Sigmoid colon (tissue), 4 donors: Measurements from ENCODE around the gene ZKSCAN4.

Source experiments
- EP300 ChIP-seq, 4 donors: sonication (generic); formaldehyde crosslinking; IDR thresholded peaks; one replicate each; pipeline ENCODE4 v1.6.1; 2017; ENCODE audit warnings: antibody characterized with exemption in 4 of 4
- TF ChIP-seq, protein P1 (sequence below), 4 experiments: fragments of 450-650 bp in 3 of 4; fragments of 200-600 bp in 1 of 4; IDR thresholded peaks; one replicate each; pipeline ENCODE4 v1.5.1; 2016 to 2019; ENCODE audit warnings: antibody characterized with exemption in 4 of 4, mild to moderate bottlenecking in 3 of 4, moderate library complexity in 2 of 4

DNA sequence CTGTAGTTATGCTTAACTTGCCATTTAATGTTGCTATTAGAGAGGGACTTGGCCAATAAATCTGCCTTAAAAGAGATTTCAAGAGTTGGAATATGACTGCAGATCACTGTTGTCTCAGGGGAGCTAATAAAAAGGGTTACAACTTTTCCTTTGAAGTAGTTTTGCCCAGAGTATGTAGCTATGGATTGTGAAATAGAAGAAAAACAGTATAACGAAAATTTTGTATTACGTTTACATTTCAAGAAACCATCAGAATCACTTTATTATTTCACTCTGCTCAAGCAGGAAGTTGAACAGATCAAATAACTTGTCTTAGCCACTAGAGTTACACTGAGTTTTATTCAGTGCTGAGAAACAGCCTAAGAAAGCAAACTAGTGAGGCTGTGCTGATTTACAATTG is 11.9 kb upstream of the ZKSCAN4 start:
- TF ChIP-seq, protein P1, sequence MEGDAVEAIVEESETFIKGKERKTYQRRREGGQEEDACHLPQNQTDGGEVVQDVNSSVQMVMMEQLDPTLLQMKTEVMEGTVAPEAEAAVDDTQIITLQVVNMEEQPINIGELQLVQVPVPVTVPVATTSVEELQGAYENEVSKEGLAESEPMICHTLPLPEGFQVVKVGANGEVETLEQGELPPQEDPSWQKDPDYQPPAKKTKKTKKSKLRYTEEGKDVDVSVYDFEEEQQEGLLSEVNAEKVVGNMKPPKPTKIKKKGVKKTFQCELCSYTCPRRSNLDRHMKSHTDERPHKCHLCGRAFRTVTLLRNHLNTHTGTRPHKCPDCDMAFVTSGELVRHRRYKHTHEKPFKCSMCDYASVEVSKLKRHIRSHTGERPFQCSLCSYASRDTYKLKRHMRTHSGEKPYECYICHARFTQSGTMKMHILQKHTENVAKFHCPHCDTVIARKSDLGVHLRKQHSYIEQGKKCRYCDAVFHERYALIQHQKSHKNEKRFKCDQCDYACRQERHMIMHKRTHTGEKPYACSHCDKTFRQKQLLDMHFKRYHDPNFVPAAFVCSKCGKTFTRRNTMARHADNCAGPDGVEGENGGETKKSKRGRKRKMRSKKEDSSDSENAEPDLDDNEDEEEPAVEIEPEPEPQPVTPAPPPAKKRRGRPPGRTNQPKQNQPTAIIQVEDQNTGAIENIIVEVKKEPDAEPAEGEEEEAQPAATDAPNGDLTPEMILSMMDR (IDR thresholded peaks at IDR 0.05): no peak
- no peak for TF ChIP-seq EP300 (IDR thresholded peaks at IDR 0.05)
